Activated B cell treated with CpG ODN at 0.5 μM for 24 hours (primary cell): ENCODE data around the gene CABLES2. TPM values are rescaled to one million over a fixed set of nuclear protein-coding genes. Genes with fewer than 3 reads are reported as not detected.

Experiments
- ATAC-seq: fragments of 200-7000 bp; cut with Tn5 transposase; one replicate; pipeline ENCODE4 v1.10.0; 2021; ENCODE audit warnings: low read depth, mild to moderate bottlenecking, moderate library complexity
- CTCF ChIA-PET: fragments of 350-600 bp; sonication (Branson Sonifier 250); formaldehyde crosslinking; loops from one replicate; lab custom pipeline; 2021; ENCODE audit warnings: antibody characterized with exemption; lab: Charles Lee
- POLR2A ChIA-PET: fragments of 350-600 bp; sonication (Branson Sonifier 250); formaldehyde crosslinking; loops from one replicate; lab custom pipeline; 2021; ENCODE audit warnings: antibody characterized with exemption; lab: Charles Lee
- DNase-seq: peaks from one replicate; pipeline ENCODE4 v3.0.0; 2022
- H3K27ac Mint-ChIP-seq: one replicate; pipeline ENCODE4 v1.8.0; 2020; ENCODE audit warnings: mixed read lengths
- H3K27me3 Mint-ChIP-seq: one replicate; pipeline ENCODE4 v1.8.0; 2021; ENCODE audit warnings: mixed read lengths
- H3K36me3 Mint-ChIP-seq: one replicate; pipeline ENCODE4 v1.8.0; 2021; ENCODE audit warnings: low read depth, mixed read lengths
- H3K4me1 Mint-ChIP-seq: one replicate; pipeline ENCODE4 v1.8.0; 2021; ENCODE audit warnings: mixed read lengths
- H3K4me3 Mint-ChIP-seq: one replicate; pipeline ENCODE4 v1.8.0; 2020; ENCODE audit warnings: mild to moderate bottlenecking, mixed read lengths
- H3K9me3 Mint-ChIP-seq: one replicate; pipeline ENCODE4 v1.8.0; 2020; ENCODE audit warnings: mixed read lengths
- intact Hi-C: fragments of 100-400 bp; cut with micrococcal nuclease; formaldehyde crosslinking; loops from one replicate; pipeline ENCODE4 v1.15.1; 2024
- total RNA-seq: library from RNA; stranded (reverse); gene quantifications from 2 replicates; pipeline ENCODE4 v1.2.3, GENCODE V29; 2022
- TF ChIP-seq, protein P1 (sequence below): fragments of 200-600 bp; IDR thresholded peaks from one replicate; pipeline ENCODE4 v1.8.0; 2022; ENCODE audit warnings: antibody characterized with exemption, mild to moderate bottlenecking

Gene CABLES2
- total RNA-seq, 1 donor from 2014 or later: 6.6 TPM

DNA sequence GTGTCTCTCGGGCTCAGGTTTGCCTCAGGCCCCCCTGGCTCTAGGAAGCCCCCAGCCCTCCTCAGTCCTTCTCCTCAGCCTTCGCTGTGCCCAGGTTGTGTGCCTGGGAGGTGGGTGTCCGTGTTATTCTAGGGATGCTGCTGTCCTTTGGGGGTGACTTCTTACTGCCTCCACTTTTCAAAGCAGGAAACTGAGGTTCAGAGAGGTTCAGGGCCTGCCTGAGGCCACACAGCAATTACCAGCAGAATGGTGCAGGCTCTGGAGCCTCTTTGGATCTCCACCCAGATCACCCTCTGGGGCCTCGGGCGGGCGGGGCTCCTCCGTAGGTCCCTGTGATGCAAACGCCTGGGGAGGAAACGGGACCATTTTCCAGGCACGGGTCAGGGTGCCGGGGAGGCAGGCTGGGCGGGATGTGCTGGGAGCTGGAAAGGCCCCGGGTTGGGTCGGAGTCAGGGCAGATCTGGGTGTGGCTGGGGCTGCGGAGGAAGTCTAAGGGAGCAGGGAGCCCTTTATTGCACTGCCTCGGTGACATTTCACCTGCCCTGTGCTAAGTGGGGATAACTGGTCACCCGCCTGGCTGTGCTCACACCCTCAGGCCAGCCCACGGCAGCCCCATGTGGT, 45.5 kb upstream of the CABLES2 start:
- no peaks in the 10 kb centered on the region for H3K36me3 Mint-ChIP-seq
- no peaks in the 10 kb centered on the region for H3K9me3 Mint-ChIP-seq
- no peak for DNase-seq
- no peaks in the 10 kb centered on the region for H3K4me1 Mint-ChIP-seq
- ATAC-seq: no peak
- TF ChIP-seq, protein P1, sequence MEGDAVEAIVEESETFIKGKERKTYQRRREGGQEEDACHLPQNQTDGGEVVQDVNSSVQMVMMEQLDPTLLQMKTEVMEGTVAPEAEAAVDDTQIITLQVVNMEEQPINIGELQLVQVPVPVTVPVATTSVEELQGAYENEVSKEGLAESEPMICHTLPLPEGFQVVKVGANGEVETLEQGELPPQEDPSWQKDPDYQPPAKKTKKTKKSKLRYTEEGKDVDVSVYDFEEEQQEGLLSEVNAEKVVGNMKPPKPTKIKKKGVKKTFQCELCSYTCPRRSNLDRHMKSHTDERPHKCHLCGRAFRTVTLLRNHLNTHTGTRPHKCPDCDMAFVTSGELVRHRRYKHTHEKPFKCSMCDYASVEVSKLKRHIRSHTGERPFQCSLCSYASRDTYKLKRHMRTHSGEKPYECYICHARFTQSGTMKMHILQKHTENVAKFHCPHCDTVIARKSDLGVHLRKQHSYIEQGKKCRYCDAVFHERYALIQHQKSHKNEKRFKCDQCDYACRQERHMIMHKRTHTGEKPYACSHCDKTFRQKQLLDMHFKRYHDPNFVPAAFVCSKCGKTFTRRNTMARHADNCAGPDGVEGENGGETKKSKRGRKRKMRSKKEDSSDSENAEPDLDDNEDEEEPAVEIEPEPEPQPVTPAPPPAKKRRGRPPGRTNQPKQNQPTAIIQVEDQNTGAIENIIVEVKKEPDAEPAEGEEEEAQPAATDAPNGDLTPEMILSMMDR: no peak
- H3K4me3 Mint-ChIP-seq: no peak overlapping the region
- CTCF ChIA-PET: no interaction called here
- intact Hi-C loops: no loop called here
- no peak overlapping the region for H3K27ac Mint-ChIP-seq
- H3K27me3 Mint-ChIP-seq: peaks cover 18% of the 10 kb centered on the region
- POLR2A ChIA-PET: no interaction called here

GRCh38 chr20:62451970-62452369, 44.9 kb upstream of the CABLES2 start:
- H3K27me3 Mint-ChIP-seq: peaks cover 17% of the 10 kb centered on the region
- POLR2A ChIA-PET: no interaction called here
- intact Hi-C loops: no loop called here
- no peaks in the 10 kb centered on the region for H3K36me3 Mint-ChIP-seq
- no peak overlapping the region for H3K4me3 Mint-ChIP-seq
- CTCF ChIA-PET: no interaction called here
- H3K27ac Mint-ChIP-seq: no peak overlapping the region
- H3K4me1 Mint-ChIP-seq: no peaks in the 10 kb centered on the region
- TF ChIP-seq, protein P1: no peak
- ATAC-seq (no peak), DNase-seq (no peak)
- H3K9me3 Mint-ChIP-seq: no peaks in the 10 kb centered on the region

DNA sequence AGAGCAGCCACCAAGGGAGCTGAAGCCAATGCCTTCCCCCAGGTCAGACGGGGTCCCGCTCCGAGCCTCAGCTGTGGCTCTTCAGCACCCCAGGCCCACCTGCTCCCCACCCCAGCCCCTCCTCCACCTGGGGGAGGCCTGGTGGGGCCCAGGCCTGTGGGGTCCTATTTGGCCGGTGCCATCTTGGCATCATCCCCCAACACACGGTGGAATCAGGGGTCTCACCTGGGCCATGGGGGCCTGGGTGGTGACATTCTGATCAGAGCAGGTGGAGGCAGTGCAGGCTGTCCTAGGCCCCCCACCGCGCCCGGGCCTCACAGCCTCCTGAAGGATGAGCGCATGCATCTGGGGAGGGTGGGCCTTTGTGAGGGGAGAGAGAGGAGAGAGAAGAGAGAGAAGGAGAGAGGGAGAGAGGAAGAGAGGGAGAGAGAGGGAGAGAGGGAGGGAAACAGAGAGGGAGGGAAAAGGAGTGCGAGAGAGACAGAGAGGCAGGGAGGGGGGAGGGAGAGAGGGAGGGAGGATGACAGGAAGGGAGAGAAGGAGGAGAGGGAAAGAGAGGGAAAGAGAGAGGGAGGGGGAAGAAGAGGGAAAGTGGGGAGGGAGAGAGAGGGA, 44.2 kb upstream of the CABLES2 start:
- H3K36me3 Mint-ChIP-seq: no peaks in the 10 kb centered on the region
- ChIA-PET CTCF (no interaction called here), POLR2A (no interaction called here)
- DNase-seq (no peak), ATAC-seq (no peak)
- no peaks in the 10 kb centered on the region for H3K4me1 Mint-ChIP-seq
- intact Hi-C loops: no loop called here
- H3K27me3 Mint-ChIP-seq: peaks cover 17% of the 10 kb centered on the region
- no peak overlapping the region for H3K27ac Mint-ChIP-seq
- TF ChIP-seq, protein P1: no peak
- H3K9me3 Mint-ChIP-seq: no peaks in the 10 kb centered on the region
- no peak overlapping the region for H3K4me3 Mint-ChIP-seq

- TF ChIP-seq, protein P1: no peak
- H3K4me1 Mint-ChIP-seq: no peaks in the 10 kb centered on the region
- no peak overlapping the region for H3K27ac Mint-ChIP-seq
- H3K36me3 Mint-ChIP-seq: no peaks in the 10 kb centered on the region
- H3K4me3 Mint-ChIP-seq: no peak overlapping the region
- intact Hi-C loops: no loop called here
- H3K9me3 Mint-ChIP-seq: no peaks in the 10 kb centered on the region
- CTCF ChIA-PET: no interaction called here
- H3K27me3 Mint-ChIP-seq: peaks cover 15% of the 10 kb centered on the region
- ATAC-seq (no peak), DNase-seq (no peak)
- POLR2A ChIA-PET: no interaction called here
Measured at GRCh38 chr20:62449951-62450691, 43.0 kb upstream of the CABLES2 start.

DNA sequence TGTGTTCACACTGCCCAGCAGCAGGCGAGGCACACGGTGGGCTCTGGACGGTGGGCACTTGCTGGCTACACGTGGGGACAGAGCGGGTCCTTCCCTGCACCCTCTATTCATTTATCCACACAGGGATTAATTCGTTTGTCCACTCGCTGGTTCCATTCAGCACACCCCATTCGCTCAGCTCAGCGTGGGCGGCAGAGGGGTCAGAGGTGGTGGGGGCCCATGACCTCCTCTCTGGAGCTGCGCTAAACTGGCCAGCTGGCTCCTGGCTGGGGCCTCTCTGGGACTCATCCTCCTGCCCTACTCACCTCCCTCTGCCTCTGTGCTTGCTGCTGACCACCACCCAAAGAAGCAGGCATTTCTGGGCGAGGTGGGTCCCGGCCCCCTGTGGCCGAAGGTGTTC, 41.7 kb upstream of the CABLES2 start:
- Mint-ChIP-seq H3K27me3 (peaks cover 21% of the 10 kb centered on the region), H3K27ac (no peak overlapping the region), H3K4me3 (no peak overlapping the region), H3K36me3 (no peaks in the 10 kb centered on the region), H3K9me3 (no peaks in the 10 kb centered on the region), H3K4me1 (no peaks in the 10 kb centered on the region)
- TF ChIP-seq, protein P1: no peak
- DNase-seq (no peak), ATAC-seq (no peak)
- ChIA-PET CTCF (no interaction called here), POLR2A (no interaction called here)
- intact Hi-C loops: no loop called here
